Epithelial cell of prostate (primary cell): ENCODE measurements around the gene MYO3B.
"Not testable (repeated sequence)": the region's sequence is repeated elsewhere in the genome, so short reads cannot be mapped to it uniquely, and the experiment has no call there.

Source experiments
- DNase-seq: peaks from one replicate; pipeline ENCODE4 v3.0.0-alpha.2; 2011; ENCODE audit warnings: low read depth, low spot score
- H3K27ac ChIP-seq: fragments of 450-650 bp; 2 replicates; pipeline ENCODE4 v1.5.1; 2017; ENCODE audit warnings: mild to moderate bottlenecking

MYO3B gene

GRCh38 chr2:170647741-170648436, 469.9 kb downstream of the MYO3B start:
- DNase-seq, result no peak

GRCh38 chr2:170651624-170652325, 473.8 kb downstream of the MYO3B start:
- no peak for DNase-seq
- H3K27ac ChIP-seq, result no peak overlapping the region

More at GRCh38 chr2:170647741-170648436, 469.9 kb downstream of the MYO3B start:
- H3K27ac ChIP-seq, result no peak overlapping the region

- H3K27ac ChIP-seq, result no peak overlapping the region
- DNase-seq, result no peak
Measured at GRCh38 chr2:170652637-170653417, 474.9 kb downstream of the MYO3B start.

- no peak for DNase-seq
- H3K27ac ChIP-seq, result no peak overlapping the region
Measured at GRCh38 chr2:170656669-170657068, 478.7 kb downstream of the MYO3B start.

GRCh38 chr2:170660409-170660808, 482.5 kb downstream of the MYO3B start:
- DNase-seq, result no peak
- no peak overlapping the region for H3K27ac ChIP-seq

- DNase-seq, result no peak
- no peak overlapping the region for H3K27ac ChIP-seq
Measured at GRCh38 chr2:170665743-170666142, 487.8 kb downstream of the MYO3B start.

GRCh38 chr2:170669909-170670308, 492.0 kb downstream of the MYO3B start:
- no peak for DNase-seq
- H3K27ac ChIP-seq, result no peak overlapping the region

- DNase-seq, result no peak
Measured at GRCh38 chr2:170670651-170671050, 492.7 kb downstream of the MYO3B start.

GRCh38 chr2:170671079-170671478, 493.1 kb downstream of the MYO3B start:
- no peak overlapping the region for H3K27ac ChIP-seq
- no peak for DNase-seq

More at GRCh38 chr2:170670651-170671050, 492.7 kb downstream of the MYO3B start:
- H3K27ac ChIP-seq, result no peak overlapping the region

GRCh38 chr2:170674282-170674681, 496.3 kb downstream of the MYO3B start:
- H3K27ac ChIP-seq, DNase-seq: not testable (repeated sequence)

GRCh38 chr2:170675701-170676100, 497.8 kb downstream of the MYO3B start:
- no peak for DNase-seq
- H3K27ac ChIP-seq, result no peak overlapping the region

- H3K27ac ChIP-seq, result no peak overlapping the region
- DNase-seq, result no peak
Measured at GRCh38 chr2:170679607-170680079, 501.7 kb downstream of the MYO3B start.

GRCh38 chr2:170680172-170680941, 502.4 kb downstream of the MYO3B start:
- DNase-seq, result no peak
- no peak overlapping the region for H3K27ac ChIP-seq

- DNase-seq, result no peak
- no peak overlapping the region for H3K27ac ChIP-seq
Measured at GRCh38 chr2:170681311-170681710, 503.4 kb downstream of the MYO3B start.

- no peak for DNase-seq
- H3K27ac ChIP-seq, result no peak overlapping the region
Measured at GRCh38 chr2:170685591-170685990, 507.6 kb downstream of the MYO3B start.

- no peak overlapping the region for H3K27ac ChIP-seq
- no peak for DNase-seq
Measured at GRCh38 chr2:170689481-170689880, 511.5 kb downstream of the MYO3B start.

GRCh38 chr2:170690640-170691039, 512.7 kb downstream of the MYO3B start:
- no peak for DNase-seq
- no peak overlapping the region for H3K27ac ChIP-seq

- no peak overlapping the region for H3K27ac ChIP-seq
- DNase-seq, result no peak
Measured at GRCh38 chr2:170694316-170694715, 516.4 kb downstream of the MYO3B start.

- no peak overlapping the region for H3K27ac ChIP-seq
- no peak for DNase-seq
Measured at GRCh38 chr2:170695521-170696410, 517.8 kb downstream of the MYO3B start.
